Right atrium auricular region (tissue), 2 donors: ENCODE results near the gene LRIG1. TPM values are rescaled to one million over a fixed set of nuclear protein-coding genes. Genes with fewer than 3 reads are reported as not detected.

Source experiments
- DNase-seq: peaks from one replicate; pipeline ENCODE4 v3.0.0-alpha.2; 2019; ENCODE audit warnings: low spot score
- H3K27ac ChIP-seq, 2 donors: fragments of 200-600 bp; sonication (generic); 1 replicate in 1 of 2; 2 replicates in 1 of 2; pipeline ENCODE4 v1.5.1; 2016 to 2019
- H3K27me3 ChIP-seq, 2 donors: fragments of 200-600 bp; sonication (generic); one replicate each; pipeline versions ENCODE4 v1.5.1 to v1.6.0; 2017 to 2019
- H3K36me3 ChIP-seq: fragments of 200-600 bp; sonication (generic); one replicate; pipeline ENCODE4 v1.5.1; 2016
- H3K4me1 ChIP-seq, 2 donors: fragments of 200-600 bp; sonication (generic); one replicate each; pipeline versions ENCODE4 v1.5.1 to v1.6.0; 2017 to 2019
- H3K4me3 ChIP-seq, 2 donors: fragments of 200-600 bp; sonication (generic); 1 replicate in 1 of 2; 2 replicates in 1 of 2; pipeline ENCODE4 v1.5.1; 2017 to 2019; ENCODE audit warnings: mild to moderate bottlenecking in 1 of 2, moderate library complexity in 1 of 2
- H3K9me3 ChIP-seq, 2 donors: fragments of 200-600 bp; sonication (generic); one replicate each; pipeline ENCODE4 v1.5.1; 2019
- total RNA-seq, 2 donors: library from RNA; depleted of rRNA; stranded (reverse); fragments of >200 nt; gene quantifications; one replicate each; pipeline ENCODE4 v1.1.0, GENCODE V29; 2016
- TF ChIP-seq, protein P1 (sequence below), 2 donors: fragments of 200-600 bp; sonication (generic); IDR thresholded peaks; one replicate each; pipeline ENCODE4 v1.5.1; 2019; ENCODE audit warnings: antibody characterized with exemption in 2 of 2

LRIG1 gene
- total RNA-seq, 2 donors from 2014 or later = 147 to 179 TPM

DNA sequence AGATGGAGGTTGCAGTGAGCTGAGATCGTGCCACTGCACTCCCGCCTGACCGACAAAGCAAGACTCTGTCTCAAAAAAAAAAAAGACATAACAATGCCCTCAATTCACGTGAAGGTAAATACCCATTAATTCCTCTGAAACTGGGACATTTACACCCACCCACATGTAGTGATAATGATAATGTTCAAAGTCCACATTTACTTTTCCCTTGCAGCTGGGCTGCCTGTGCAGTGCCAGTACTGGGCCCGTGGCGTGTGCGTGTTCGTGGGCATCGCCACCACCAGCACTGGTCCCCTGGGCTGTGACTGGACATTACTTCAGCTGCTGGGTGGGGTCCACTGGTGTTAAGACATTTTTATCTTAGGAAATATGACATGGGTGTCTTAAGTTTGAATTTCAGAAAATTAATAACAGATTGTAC is 156.4 kb downstream of the LRIG1 start:
- no peaks in the 10 kb centered on the region for H3K36me3 ChIP-seq
- H3K9me3 ChIP-seq = peaks cover 0 to 4% of the 10 kb centered on the region in 2 donors
- peaks cover 0 to 11% of the 10 kb centered on the region in 2 donors for H3K4me1 ChIP-seq
- TF ChIP-seq, protein P1, sequence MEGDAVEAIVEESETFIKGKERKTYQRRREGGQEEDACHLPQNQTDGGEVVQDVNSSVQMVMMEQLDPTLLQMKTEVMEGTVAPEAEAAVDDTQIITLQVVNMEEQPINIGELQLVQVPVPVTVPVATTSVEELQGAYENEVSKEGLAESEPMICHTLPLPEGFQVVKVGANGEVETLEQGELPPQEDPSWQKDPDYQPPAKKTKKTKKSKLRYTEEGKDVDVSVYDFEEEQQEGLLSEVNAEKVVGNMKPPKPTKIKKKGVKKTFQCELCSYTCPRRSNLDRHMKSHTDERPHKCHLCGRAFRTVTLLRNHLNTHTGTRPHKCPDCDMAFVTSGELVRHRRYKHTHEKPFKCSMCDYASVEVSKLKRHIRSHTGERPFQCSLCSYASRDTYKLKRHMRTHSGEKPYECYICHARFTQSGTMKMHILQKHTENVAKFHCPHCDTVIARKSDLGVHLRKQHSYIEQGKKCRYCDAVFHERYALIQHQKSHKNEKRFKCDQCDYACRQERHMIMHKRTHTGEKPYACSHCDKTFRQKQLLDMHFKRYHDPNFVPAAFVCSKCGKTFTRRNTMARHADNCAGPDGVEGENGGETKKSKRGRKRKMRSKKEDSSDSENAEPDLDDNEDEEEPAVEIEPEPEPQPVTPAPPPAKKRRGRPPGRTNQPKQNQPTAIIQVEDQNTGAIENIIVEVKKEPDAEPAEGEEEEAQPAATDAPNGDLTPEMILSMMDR (IDR thresholded peaks at IDR 0.05) = no peak
- no peaks in the 10 kb centered on the region for H3K27me3 ChIP-seq
- no peak overlapping the region for H3K4me3 ChIP-seq
- no peak overlapping the region for H3K27ac ChIP-seq
- no peak for DNase-seq

- H3K36me3 ChIP-seq = no peaks in the 10 kb centered on the region
- no peak for DNase-seq
- no peaks in the 10 kb centered on the region for H3K27me3 ChIP-seq
- peaks cover 0 to 11% of the 10 kb centered on the region in 2 donors for H3K4me1 ChIP-seq
- H3K27ac ChIP-seq = no peak overlapping the region
- TF ChIP-seq, protein P1 (IDR thresholded peaks at IDR 0.05) = no peak
- H3K9me3 ChIP-seq = peaks cover 0 to 4% of the 10 kb centered on the region in 2 donors
- no peak overlapping the region for H3K4me3 ChIP-seq
These were observed 158.0 kb downstream of the LRIG1 start for GRCh38 chr3:66342717-66343356.

DNA sequence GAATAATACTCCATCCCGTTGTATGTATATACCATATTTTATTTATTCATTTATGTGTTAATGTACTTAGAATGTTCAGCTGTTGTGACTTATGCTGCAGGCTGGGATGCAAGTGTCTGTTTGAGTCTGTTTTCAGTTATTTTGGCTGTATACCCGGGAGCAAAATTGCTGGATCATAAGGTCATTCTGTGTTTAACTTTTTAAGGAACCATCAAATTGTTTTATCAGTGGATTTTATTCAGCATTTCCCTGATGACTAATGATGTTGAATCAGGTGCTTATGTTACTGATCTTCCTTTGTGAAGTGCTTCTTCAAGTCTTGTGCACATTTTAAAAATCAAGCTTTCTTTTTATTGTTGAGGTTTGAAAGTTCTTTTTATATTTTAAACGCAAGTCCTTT is 161.9 kb downstream of the LRIG1 start:
- Histone ChIP-seq H3K4me3 (no peak overlapping the region), H3K27ac (no peak overlapping the region), H3K9me3 (peaks cover 0 to 4% of the 10 kb centered on the region in 2 donors), H3K4me1 (peaks cover 0 to 8% of the 10 kb centered on the region in 2 donors), H3K27me3 (no peaks in the 10 kb centered on the region), H3K36me3 (no peaks in the 10 kb centered on the region)
- TF ChIP-seq, protein P1 (IDR thresholded peaks at IDR 0.05) = no peak
- DNase-seq = no peak

DNA sequence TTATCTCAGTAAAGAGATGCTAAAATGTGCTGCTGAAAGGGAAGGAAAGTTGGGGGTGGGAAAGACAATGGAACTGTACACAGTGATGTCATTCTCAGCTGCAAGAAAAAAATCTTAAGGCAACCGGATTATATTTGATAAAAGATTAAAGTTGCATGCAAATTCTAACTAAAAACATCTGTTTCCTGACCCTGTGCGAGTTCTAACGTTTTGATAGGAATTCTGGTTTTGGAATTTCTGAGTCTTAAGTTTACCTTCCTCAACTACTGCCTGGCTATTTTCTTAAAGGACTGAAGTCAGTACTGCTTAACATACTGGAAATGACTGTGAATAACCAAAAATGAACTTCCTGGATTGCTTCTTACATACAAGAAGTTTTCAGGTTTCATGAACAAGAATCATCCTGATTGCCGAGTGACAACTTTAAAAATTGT is 164.5 kb downstream of the LRIG1 start:
- Histone ChIP-seq H3K4me1 (peaks cover 0 to 8% of the 10 kb centered on the region in 2 donors), H3K4me3 (no peak overlapping the region), H3K9me3 (peaks cover 0 to 4% of the 10 kb centered on the region in 2 donors), H3K36me3 (no peaks in the 10 kb centered on the region), H3K27me3 (no peaks in the 10 kb centered on the region), H3K27ac (no peak overlapping the region)
- no peak for DNase-seq
- TF ChIP-seq, protein P1 (IDR thresholded peaks at IDR 0.05) = no peak

DNA sequence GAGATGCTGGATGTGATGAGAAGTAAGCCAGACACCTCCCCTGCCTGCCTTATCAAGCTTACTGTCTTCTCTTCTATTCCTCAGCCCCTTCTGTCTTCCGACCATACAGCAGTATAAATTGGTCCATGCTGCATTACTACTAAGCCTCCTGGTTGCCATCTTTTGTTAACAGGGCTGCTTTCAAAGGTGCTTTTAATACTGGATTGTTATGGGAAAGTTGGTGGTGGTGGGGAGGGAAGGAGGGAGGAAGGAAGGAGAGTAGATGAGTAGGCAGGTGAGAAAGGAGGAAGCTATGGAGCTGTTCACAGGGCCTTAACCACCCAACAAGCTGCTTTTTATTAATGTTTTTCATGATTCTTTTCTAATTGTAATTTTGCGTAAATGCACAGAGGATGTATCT is 165.2 kb downstream of the LRIG1 start:
- no peak for DNase-seq
- peaks cover 0 to 4% of the 10 kb centered on the region in 2 donors for H3K9me3 ChIP-seq
- no peak overlapping the region for H3K4me3 ChIP-seq
- H3K4me1 ChIP-seq = peaks cover 0 to 8% of the 10 kb centered on the region in 2 donors
- no peaks in the 10 kb centered on the region for H3K27me3 ChIP-seq
- no peaks in the 10 kb centered on the region for H3K36me3 ChIP-seq
- TF ChIP-seq, protein P1 (IDR thresholded peaks at IDR 0.05) = no peak
- H3K27ac ChIP-seq = no peak overlapping the region
